Measurements from ENCODE around the gene INSIG2.

- TF ChIP-seq CTCF (IDR thresholded peaks at IDR 0.05 in 4 of 5, conservative IDR thresholded peaks at IDR 0.05 in 1 of 5) (no peak), POLR2A (IDR thresholded peaks at IDR 0.05) (no peak)
Measured at GRCh38 chr2:118085173-118086023, 2.9 kb upstream of the INSIG2 start.
